Measurements from ENCODE around the gene E2F8. TPM values are rescaled to one million over a fixed set of nuclear protein-coding genes. Genes with fewer than 3 reads are reported as not detected.

Gene E2F8
- total RNA-seq, 1 experiment from 2014 or later = 10.7 TPM

- TF ChIP-seq ATF1 (CRISPR knock-in tag; IDR thresholded peaks at IDR 0.05) (no peak), ZNF138 (CRISPR knock-in tag; conservative IDR thresholded peaks at IDR 0.05) (no peak), MYBL2 (CRISPR knock-in tag; IDR thresholded peaks at IDR 0.05) (no peak; the same call in 1 of the 2 replicates), ZNF219 (CRISPR knock-in tag; IDR thresholded peaks at IDR 0.05; ENCODE audit: borderline replicate concordance) (no peak), PREB (CRISPR knock-in tag; IDR thresholded peaks at IDR 0.05; ENCODE audit: borderline replicate concordance) (no peak), ZNF425 (CRISPR knock-in tag; conservative IDR thresholded peaks at IDR 0.05) (no peak), JAZF1 (CRISPR knock-in tag; IDR thresholded peaks at IDR 0.05) (no peak), GTF2I (CRISPR knock-in tag; conservative IDR thresholded peaks at IDR 0.05) (no peak), NR1H2 (CRISPR knock-in tag; IDR thresholded peaks at IDR 0.05) (no peak), SMAD4 (CRISPR knock-in tag; IDR thresholded peaks at IDR 0.05) (no peak), E2F5 (CRISPR knock-in tag; IDR thresholded peaks at IDR 0.05) (peak; percentile 80), ESRRA (CRISPR knock-in tag; IDR thresholded peaks at IDR 0.05; ENCODE audit: borderline replicate concordance) (peak; percentile 39; the same call in 1 of the 2 replicates), EMX1 (CRISPR knock-in tag; IDR thresholded peaks at IDR 0.05) (no peak), ATF2 (CRISPR knock-in tag; IDR thresholded peaks at IDR 0.05; ENCODE audit: borderline replicate concordance, low read depth) (no peak), MAX (CRISPR knock-in tag; IDR thresholded peaks at IDR 0.05) (no peak), MXD4 (CRISPR knock-in tag; IDR thresholded peaks at IDR 0.05; ENCODE audit: borderline replicate concordance) (no peak), ZBTB21 (CRISPR knock-in tag; IDR thresholded peaks at IDR 0.05; ENCODE audit: borderline replicate concordance) (no peak), FOXP1 (CRISPR knock-in tag; IDR thresholded peaks at IDR 0.05; ENCODE audit: borderline replicate concordance) (peak; percentile 65), E2F1 (CRISPR knock-in tag; IDR thresholded peaks at IDR 0.05) (0 out of 2 replicates have a peak, but pooled peaks have one; percentile 34), IRF2 (CRISPR knock-in tag; IDR thresholded peaks at IDR 0.05; ENCODE audit: borderline replicate concordance, low read depth) (no peak), ZNF532 (CRISPR knock-in tag; IDR thresholded peaks at IDR 0.05; ENCODE audit: borderline replicate concordance) (no peak), ZNF263 (CRISPR knock-in tag; IDR thresholded peaks at IDR 0.05; ENCODE audit: low read depth) (no peak), USF2 (CRISPR knock-in tag; IDR thresholded peaks at IDR 0.05) (no peak), ZNF232 (CRISPR knock-in tag; IDR thresholded peaks at IDR 0.05) (0 out of 2 replicates have a peak, but pooled peaks have one; percentile 45), NFE2L1 (CRISPR knock-in tag; IDR thresholded peaks at IDR 0.05) (no peak; the same call in 1 of the 2 replicates), NR2C2 (CRISPR knock-in tag; IDR thresholded peaks at IDR 0.05) (no peak; the same call in 1 of the 2 replicates)
These were observed 774 bp upstream of the E2F8 start (continued) for GRCh38 chr11:19241260-19242178.
